Measurements from ENCODE around the gene DLK2.
"Not testable (repeated sequence)": the region's sequence is repeated elsewhere in the genome, so short reads cannot be mapped to it uniquely, and the experiment has no call there.

The DLK2 gene

GRCh38 chr6:43455531-43456428 is at the start of gene DLK2:
Gene DLK2, minus strand, starts transcription at chr6:43455548. Its CDS starts 723 bp downstream, at chr6:43454825.
- peak in 1 of 2 donors; percentile 30 for DNase-seq (ENCODE audit: low read depth in 2 of 2)

GRCh38 chr6:43503443-43503842 is 48.1 kb upstream of the DLK2 start:
- no peak for DNase-seq (ENCODE audit: low read depth in 2 of 2)

- DNase-seq (ENCODE audit: low read depth in 2 of 2), result no peak
These were observed 47.3 kb upstream of the DLK2 start for GRCh38 chr6:43502666-43503065.

GRCh38 chr6:43500921-43501320 is 45.6 kb upstream of the DLK2 start:
- no peak for DNase-seq (ENCODE audit: low read depth in 2 of 2)

GRCh38 chr6:43499028-43499815 is 43.9 kb upstream of the DLK2 start:
- no peak for DNase-seq (ENCODE audit: low read depth in 2 of 2)

- not testable (repeated sequence) for DNase-seq (ENCODE audit: low read depth in 2 of 2)
These were observed 42.9 kb upstream of the DLK2 start for GRCh38 chr6:43498291-43498690.

GRCh38 chr6:43497689-43498088 is 42.3 kb upstream of the DLK2 start:
- DNase-seq (ENCODE audit: low read depth in 2 of 2), result no peak

- no peak for DNase-seq (ENCODE audit: low read depth in 2 of 2)
These were observed 41.7 kb upstream of the DLK2 start for GRCh38 chr6:43497129-43497396.

- no peak for DNase-seq (ENCODE audit: low read depth in 2 of 2)
These were observed 41.2 kb upstream of the DLK2 start for GRCh38 chr6:43496370-43497128.

- no peak for DNase-seq (ENCODE audit: low read depth in 2 of 2)
These were observed 40.1 kb upstream of the DLK2 start for GRCh38 chr6:43495409-43495941.

GRCh38 chr6:43494766-43495165 is 39.4 kb upstream of the DLK2 start:
- DNase-seq (ENCODE audit: low read depth in 2 of 2), result no peak

GRCh38 chr6:43494321-43494720 is 39.0 kb upstream of the DLK2 start:
- DNase-seq (ENCODE audit: low read depth in 2 of 2), result no peak

GRCh38 chr6:43493833-43494232 is 38.5 kb upstream of the DLK2 start:
- DNase-seq (ENCODE audit: low read depth in 2 of 2), result no peak

GRCh38 chr6:43493230-43493629 is 37.9 kb upstream of the DLK2 start:
- no peak for DNase-seq (ENCODE audit: low read depth in 2 of 2)

GRCh38 chr6:43492673-43493072 is 37.3 kb upstream of the DLK2 start:
- no peak for DNase-seq (ENCODE audit: low read depth in 2 of 2)

GRCh38 chr6:43491750-43492661 is 36.7 kb upstream of the DLK2 start:
- DNase-seq (ENCODE audit: low read depth in 2 of 2), result no peak

- DNase-seq (ENCODE audit: low read depth in 2 of 2), result no peak
These were observed 35.2 kb upstream of the DLK2 start for GRCh38 chr6:43490523-43490939.

GRCh38 chr6:43489277-43490072 is 34.1 kb upstream of the DLK2 start:
- no peak for DNase-seq (ENCODE audit: low read depth in 2 of 2)

- DNase-seq (ENCODE audit: low read depth in 2 of 2), result no peak
These were observed 33.4 kb upstream of the DLK2 start for GRCh38 chr6:43488667-43489276.
